Skeletal muscle tissue (tissue), 4 donors: ENCODE measurements around the gene TREML2. TPM values are rescaled to one million over a fixed set of nuclear protein-coding genes. Genes with fewer than 3 reads are reported as not detected.

Experiments
- H3K27ac ChIP-seq: one replicate; pipeline ENCODE4 v1.7.0; 2013; ENCODE audit warnings: mild to moderate bottlenecking, low read depth, low read length, inconsistent platforms
- H3K27me3 ChIP-seq, 3 donors: one replicate each; pipeline ENCODE4 v1.7.0; 2013; ENCODE audit warnings: low read length in 3 of 3; ENCODE audit not compliant: control insufficient read depth in 3 of 3, insufficient read depth in 3 of 3
- H3K36me3 ChIP-seq, 3 donors: one replicate each; pipeline ENCODE4 v1.7.0; 2013; ENCODE audit warnings: low read length in 3 of 3; ENCODE audit not compliant: control insufficient read depth in 3 of 3, insufficient read depth in 3 of 3
- H3K4me1 ChIP-seq, 3 donors: one replicate each; pipeline ENCODE4 v1.7.0; 2013; ENCODE audit warnings: low read length in 3 of 3, mild to moderate bottlenecking in 3 of 3; ENCODE audit not compliant: control insufficient read depth in 3 of 3, insufficient read depth in 3 of 3
- H3K4me3 ChIP-seq, 3 donors: one replicate each; pipeline ENCODE4 v1.7.0; 2013; ENCODE audit warnings: low read length in 3 of 3
- H3K9ac ChIP-seq, 3 donors: one replicate each; pipeline ENCODE4 v1.7.0; 2013; ENCODE audit warnings: low read length in 3 of 3, mild to moderate bottlenecking in 3 of 3, moderate library complexity in 2 of 3, low read depth in 1 of 3
- H3K9me3 ChIP-seq, 3 donors: one replicate each; pipeline ENCODE4 v1.7.0; 2013; ENCODE audit warnings: low read length in 3 of 3; ENCODE audit not compliant: control insufficient read depth in 3 of 3
- total RNA-seq: library from RNA; depleted of rRNA; stranded (reverse); fragments of >200 nt; gene quantifications from one replicate; pipeline ENCODE4 v1.2.3, GENCODE V29; 2014
- donor health status: Osteomylitis.

Gene TREML2
- total RNA-seq, 1 donor from 2014 or later: under 0.01 TPM

DNA sequence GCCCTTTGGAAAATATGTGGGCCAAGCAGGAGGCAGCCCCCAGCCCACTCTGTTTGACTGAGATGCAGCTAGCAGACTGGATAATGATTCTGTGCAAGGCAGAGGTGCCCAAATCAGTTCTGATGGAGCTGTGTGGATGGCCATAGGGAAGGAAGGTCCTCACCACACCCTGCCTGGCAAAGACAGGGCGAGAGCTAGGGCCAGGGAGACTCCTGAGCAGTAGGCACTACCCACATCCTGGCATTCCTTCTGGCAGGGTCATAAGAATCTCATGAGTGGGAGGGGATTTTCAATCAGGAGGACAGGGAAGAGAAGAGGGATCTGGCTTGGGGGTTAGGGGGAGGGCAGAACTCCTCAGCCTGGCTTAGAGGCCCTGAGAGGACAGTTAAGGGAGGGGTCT, 19.4 kb downstream of the TREML2 start:
- Histone ChIP-seq H3K4me1 (peaks cover 0 to 3% (median 0%) of the 10 kb centered on the region in 3 donors), H3K9ac (no peak overlapping the region), H3K4me3 (no peak overlapping the region), H3K27ac (no peak overlapping the region), H3K27me3 (peaks cover 0 to 10% (median 5%) of the 10 kb centered on the region in 3 donors), H3K9me3 (no peaks in the 10 kb centered on the region), H3K36me3 (no peaks in the 10 kb centered on the region)

DNA sequence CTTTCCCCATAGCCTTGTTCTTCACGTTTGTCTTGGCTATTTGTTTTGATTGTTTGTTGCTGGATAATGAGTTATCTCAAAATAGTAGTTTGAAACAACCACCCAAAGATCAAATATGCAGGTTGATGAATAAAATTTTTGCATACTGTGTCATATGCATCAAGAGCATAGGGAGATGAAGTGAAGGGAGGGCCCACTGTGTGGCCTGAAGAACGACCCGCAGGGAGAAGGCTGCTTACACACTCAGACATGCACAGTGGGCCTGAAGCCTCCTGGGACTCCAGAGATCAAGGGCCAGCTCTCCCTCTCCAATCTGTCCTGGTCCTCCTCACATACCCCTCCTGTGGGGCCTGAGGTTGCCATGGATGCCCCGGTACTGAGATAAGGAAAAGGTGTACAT, 21.8 kb downstream of the TREML2 start:
- H3K27me3 ChIP-seq: peaks cover 0 to 10% (median 5%) of the 10 kb centered on the region in 3 donors
- H3K9me3 ChIP-seq: no peaks in the 10 kb centered on the region
- no peak overlapping the region for H3K27ac ChIP-seq
- H3K9ac ChIP-seq: no peak overlapping the region
- no peak overlapping the region for H3K4me3 ChIP-seq
- no peaks in the 10 kb centered on the region for H3K36me3 ChIP-seq
- peaks cover 0 to 3% (median 0%) of the 10 kb centered on the region in 3 donors for H3K4me1 ChIP-seq

DNA sequence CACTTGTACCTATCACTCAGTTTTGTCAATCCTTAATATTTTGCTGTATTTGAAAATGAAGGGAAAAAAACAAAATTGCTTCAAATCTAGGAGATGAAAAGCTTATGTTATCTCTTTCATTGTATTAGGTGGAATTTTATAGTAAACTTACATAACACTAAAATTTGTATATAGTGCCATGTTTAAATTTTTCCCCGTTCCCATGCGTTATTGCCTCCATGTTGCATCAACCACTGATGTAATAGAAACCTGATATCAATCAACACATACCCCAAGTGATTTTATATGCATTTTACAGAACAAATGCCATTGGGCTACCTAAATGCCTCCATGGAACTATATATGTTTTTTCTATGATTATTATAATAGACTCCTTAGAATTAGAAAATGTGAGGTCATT, 23.3 kb downstream of the TREML2 start:
- peaks cover 0 to 6% (median 5%) of the 10 kb centered on the region in 3 donors for H3K27me3 ChIP-seq
- no peak overlapping the region for H3K9ac ChIP-seq
- no peaks in the 10 kb centered on the region for H3K36me3 ChIP-seq
- no peaks in the 10 kb centered on the region for H3K9me3 ChIP-seq
- H3K27ac ChIP-seq: no peak overlapping the region
- peaks cover 0 to 3% (median 0%) of the 10 kb centered on the region in 3 donors for H3K4me1 ChIP-seq
- H3K4me3 ChIP-seq: no peak overlapping the region

DNA sequence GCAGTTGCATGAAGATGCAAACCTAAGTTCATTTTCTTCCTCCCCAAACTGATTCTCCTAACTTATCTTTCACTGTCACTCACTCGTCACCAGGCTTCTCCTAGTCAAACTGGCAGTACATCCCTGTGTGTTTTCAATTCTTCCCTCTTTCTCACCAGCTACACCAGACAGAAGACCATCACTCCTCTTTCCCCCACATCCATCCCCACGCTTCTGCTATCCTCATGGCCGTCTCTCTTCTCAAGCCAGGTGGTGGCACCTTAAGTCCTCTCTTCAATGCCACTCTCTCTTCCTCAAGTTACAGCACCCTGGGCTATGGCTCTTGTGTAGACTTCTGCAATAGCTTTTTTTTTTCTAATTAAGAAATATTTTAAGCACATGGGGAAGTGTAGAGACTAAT, 23.7 kb downstream of the TREML2 start:
- Histone ChIP-seq H3K36me3 (no peaks in the 10 kb centered on the region), H3K9ac (no peak overlapping the region), H3K27me3 (peaks cover 0 to 6% (median 5%) of the 10 kb centered on the region in 3 donors), H3K4me3 (no peak overlapping the region), H3K9me3 (no peaks in the 10 kb centered on the region), H3K4me1 (peaks cover 0 to 3% (median 0%) of the 10 kb centered on the region in 3 donors), H3K27ac (no peak overlapping the region)

DNA sequence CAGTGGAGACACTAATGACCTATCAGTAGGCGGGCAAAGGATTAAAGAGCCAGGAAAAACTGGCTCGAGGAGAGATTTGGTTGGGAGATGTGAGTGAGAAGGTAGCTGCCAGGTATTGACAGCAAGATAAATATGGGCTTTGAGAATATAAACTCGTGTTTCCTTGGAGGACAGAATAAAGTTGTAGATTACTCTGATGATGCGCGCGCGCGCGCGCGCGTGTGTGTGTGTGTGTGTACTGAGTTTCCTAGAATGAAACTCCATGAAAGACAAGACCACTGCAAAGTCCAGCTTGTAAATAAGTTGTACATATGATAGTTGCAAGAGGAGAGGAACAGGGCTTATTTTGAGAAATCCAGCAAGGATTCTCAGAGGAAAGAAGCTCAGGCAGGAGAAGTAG, 24.8 kb downstream of the TREML2 start:
- Histone ChIP-seq H3K36me3 (no peaks in the 10 kb centered on the region), H3K9me3 (no peaks in the 10 kb centered on the region), H3K9ac (no peak overlapping the region), H3K4me1 (no peaks in the 10 kb centered on the region), H3K27ac (no peak overlapping the region), H3K27me3 (peaks cover 0 to 6% (median 5%) of the 10 kb centered on the region in 3 donors), H3K4me3 (no peak overlapping the region)

DNA sequence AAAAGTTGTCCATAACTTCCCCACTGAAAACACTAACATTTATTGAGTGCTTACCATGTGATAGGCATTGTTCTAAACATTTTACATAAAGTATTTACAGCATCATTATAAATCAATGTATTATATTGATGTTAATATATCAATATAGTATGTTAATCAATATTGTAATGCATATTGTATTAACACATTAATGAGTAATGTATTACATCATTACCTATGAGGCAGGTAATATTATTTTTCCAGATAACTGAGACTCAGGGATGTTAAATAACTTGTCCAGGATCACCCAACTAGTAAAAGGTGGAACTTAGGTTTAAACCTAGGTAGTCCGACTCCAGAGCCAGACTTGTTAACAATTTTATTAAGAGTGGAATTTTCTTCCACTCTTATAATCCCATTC, 25.9 kb downstream of the TREML2 start:
- no peak overlapping the region for H3K9ac ChIP-seq
- no peaks in the 10 kb centered on the region for H3K4me1 ChIP-seq
- no peak overlapping the region for H3K4me3 ChIP-seq
- no peak overlapping the region for H3K27ac ChIP-seq
- H3K27me3 ChIP-seq: peaks cover 0 to 5% (median 2%) of the 10 kb centered on the region in 3 donors
- H3K9me3 ChIP-seq: no peaks in the 10 kb centered on the region
- H3K36me3 ChIP-seq: no peaks in the 10 kb centered on the region

DNA sequence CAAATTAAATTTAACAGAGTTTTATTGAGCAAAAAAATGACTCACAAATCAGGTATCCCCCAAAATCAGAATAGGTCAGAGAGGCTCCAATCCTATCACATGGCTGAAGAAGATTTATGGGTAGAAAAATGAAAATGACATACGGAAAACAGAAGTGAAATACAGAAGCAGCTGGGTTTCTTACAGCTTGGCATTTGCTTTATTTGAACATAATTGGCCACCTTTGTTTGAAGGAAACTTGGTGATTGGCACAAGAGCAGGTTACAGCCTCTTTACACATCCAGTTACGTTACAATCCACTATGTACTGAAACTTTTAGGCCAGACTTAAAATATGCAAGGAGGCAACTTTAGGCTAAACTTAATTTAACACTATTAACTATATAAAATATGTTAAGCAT, 26.3 kb downstream of the TREML2 start:
- Histone ChIP-seq H3K27ac (no peak overlapping the region), H3K36me3 (no peaks in the 10 kb centered on the region), H3K4me3 (no peak overlapping the region), H3K9ac (no peak overlapping the region), H3K27me3 (peaks cover 0 to 5% (median 1%) of the 10 kb centered on the region in 3 donors), H3K4me1 (no peaks in the 10 kb centered on the region), H3K9me3 (no peaks in the 10 kb centered on the region)

DNA sequence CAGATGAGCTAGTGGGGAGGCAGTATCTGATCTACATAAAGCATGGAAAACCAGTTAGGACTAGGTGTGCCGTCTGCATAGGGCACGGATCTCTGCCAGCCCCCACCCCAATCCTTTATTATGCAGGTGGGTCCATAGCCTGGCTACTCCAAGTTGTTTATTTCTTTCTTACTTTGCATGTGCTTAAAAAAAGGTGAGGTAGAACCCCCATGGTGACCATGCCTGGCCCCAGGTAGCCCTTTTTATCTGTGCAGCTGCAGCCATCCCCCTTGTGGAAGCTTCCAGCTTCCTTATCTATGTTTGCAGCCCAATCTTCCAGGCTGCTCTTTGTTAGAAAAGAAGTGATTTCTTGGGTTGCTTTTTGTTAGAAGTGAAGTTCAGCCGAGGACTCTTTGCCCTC, 29.0 kb downstream of the TREML2 start:
- no peaks in the 10 kb centered on the region for H3K9me3 ChIP-seq
- H3K27ac ChIP-seq: no peak overlapping the region
- H3K9ac ChIP-seq: no peak overlapping the region
- H3K36me3 ChIP-seq: no peaks in the 10 kb centered on the region
- no peaks in the 10 kb centered on the region for H3K4me1 ChIP-seq
- H3K27me3 ChIP-seq: no peaks in the 10 kb centered on the region
- no peak overlapping the region for H3K4me3 ChIP-seq

DNA sequence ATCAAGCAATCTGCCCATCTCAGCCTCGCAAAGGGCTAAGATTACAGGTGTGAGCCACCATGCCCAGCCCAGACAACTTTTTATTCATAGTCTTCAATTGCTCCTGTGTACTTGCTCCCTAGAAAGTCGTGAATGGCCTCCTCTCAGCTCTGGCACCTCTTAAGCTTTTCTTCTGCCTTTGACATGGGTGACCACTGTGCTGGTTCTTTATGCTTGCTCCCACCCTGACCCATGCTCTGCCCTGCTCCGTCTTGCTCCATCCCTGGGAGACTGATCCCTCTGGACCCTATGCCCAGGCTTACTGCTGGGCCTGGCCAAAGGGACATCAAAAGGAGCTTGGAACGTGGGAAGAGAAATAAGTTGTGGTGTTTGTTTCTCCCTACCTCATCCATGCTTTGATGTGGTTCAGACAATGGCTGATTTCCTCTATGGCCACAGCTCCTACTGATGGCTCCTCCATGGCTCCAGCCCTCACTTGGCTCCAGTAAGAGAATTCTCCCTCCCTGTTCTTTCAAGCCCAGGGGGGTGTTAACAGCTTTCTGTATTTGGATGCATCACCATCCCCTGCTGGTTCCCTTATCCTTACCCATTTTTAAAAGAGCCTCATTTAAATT, 30.3 kb downstream of the TREML2 start:
- H3K9ac ChIP-seq: no peak overlapping the region
- no peaks in the 10 kb centered on the region for H3K36me3 ChIP-seq
- H3K4me3 ChIP-seq: no peak overlapping the region
- H3K9me3 ChIP-seq: no peaks in the 10 kb centered on the region
- H3K4me1 ChIP-seq: no peaks in the 10 kb centered on the region
- no peaks in the 10 kb centered on the region for H3K27me3 ChIP-seq
- no peak overlapping the region for H3K27ac ChIP-seq

DNA sequence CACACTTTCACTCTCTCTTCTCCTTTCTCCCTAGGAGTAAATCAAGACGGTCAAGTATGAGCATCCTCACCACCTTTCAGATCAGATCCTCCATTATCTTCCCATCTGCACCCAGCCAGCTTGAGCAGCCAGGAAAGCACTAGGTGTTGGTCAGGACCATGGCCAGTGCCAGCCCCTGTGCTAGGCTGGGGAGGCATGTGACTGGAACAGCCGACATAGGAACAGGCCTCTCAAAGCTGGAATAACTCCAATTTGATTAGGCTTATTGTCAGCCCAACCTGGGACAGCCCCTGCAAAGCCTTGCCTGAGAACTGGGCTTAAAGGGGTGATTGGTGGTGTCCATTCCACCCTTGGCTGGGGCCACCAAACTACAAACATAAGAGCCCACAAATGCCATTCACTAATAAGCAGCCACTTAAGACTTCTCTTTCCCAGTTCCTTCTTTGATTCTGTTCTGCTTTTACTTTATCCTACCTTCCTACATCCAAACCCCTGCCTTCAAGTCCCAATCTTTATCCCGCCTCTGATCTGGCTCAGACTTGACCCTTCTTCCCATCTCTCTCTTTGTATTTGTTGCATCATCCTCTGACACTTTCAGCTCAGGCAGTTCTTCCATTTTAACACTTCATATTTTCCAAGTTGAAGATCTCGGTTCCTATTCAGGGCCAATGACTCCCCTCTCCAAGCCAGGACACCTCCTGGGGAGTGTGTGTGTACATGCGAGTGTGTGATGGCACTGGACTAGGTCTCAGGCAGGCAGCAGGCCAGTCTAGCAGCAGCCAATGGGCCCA, 33.6 kb downstream of the TREML2 start:
- no peak overlapping the region for H3K9ac ChIP-seq
- no peaks in the 10 kb centered on the region for H3K27me3 ChIP-seq
- H3K4me3 ChIP-seq: no peak overlapping the region
- no peaks in the 10 kb centered on the region for H3K4me1 ChIP-seq
- no peaks in the 10 kb centered on the region for H3K36me3 ChIP-seq
- H3K9me3 ChIP-seq: no peaks in the 10 kb centered on the region
- no peak overlapping the region for H3K27ac ChIP-seq
